ENCODE measurements around the gene BEAN1.
"Not testable (repeated sequence)": the region's sequence is repeated elsewhere in the genome, so short reads cannot be mapped to it uniquely, and the experiment has no call there.

Gene BEAN1

GRCh38 chr16:66494916-66495315, 67.8 kb downstream of the BEAN1 start:
- Histone ChIP-seq H3K9me3 (ENCODE audit: control insufficient read depth in 1 of 2, low read length in 2 of 2) (no peaks in the 10 kb centered on the region), H3K4me1 (ENCODE audit: control insufficient read depth in 1 of 2, insufficient read depth in 2 of 2, low read length in 2 of 2) (no peaks in the 10 kb centered on the region), H3K4me3 (ENCODE audit: low read depth in 1 of 2, low read length in 2 of 2) (no peak overlapping the region), H3K36me3 (ENCODE audit: control insufficient read depth in 1 of 2, insufficient read depth in 2 of 2, low read length in 2 of 2) (no peaks in the 10 kb centered on the region), H3K27me3 (ENCODE audit: low read depth, low read length) (no peaks in the 10 kb centered on the region), H3K27ac (ENCODE audit: low read length) (no peak overlapping the region)

- no peaks in the 10 kb centered on the region for H3K36me3 ChIP-seq (ENCODE audit: control insufficient read depth in 1 of 2, insufficient read depth in 2 of 2, low read length in 2 of 2)
These were observed 68.3 kb downstream of the BEAN1 start for GRCh38 chr16:66495440-66495839.

GRCh38 chr16:66496226-66496625, 69.1 kb downstream of the BEAN1 start:
- not testable (repeated sequence) for H3K4me1 ChIP-seq (ENCODE audit: control insufficient read depth in 1 of 2, insufficient read depth in 2 of 2, low read length in 2 of 2); H3K27ac ChIP-seq (ENCODE audit: low read length); H3K36me3 ChIP-seq (ENCODE audit: control insufficient read depth in 1 of 2, insufficient read depth in 2 of 2, low read length in 2 of 2); H3K4me3 ChIP-seq (ENCODE audit: low read depth in 1 of 2, low read length in 2 of 2); H3K9me3 ChIP-seq (ENCODE audit: control insufficient read depth in 1 of 2, low read length in 2 of 2); H3K27me3 ChIP-seq (ENCODE audit: low read depth, low read length)

More at GRCh38 chr16:66495440-66495839, 68.3 kb downstream of the BEAN1 start:
- Histone ChIP-seq H3K4me3 (ENCODE audit: low read depth in 1 of 2, low read length in 2 of 2) (no peak overlapping the region), H3K9me3 (ENCODE audit: control insufficient read depth in 1 of 2, low read length in 2 of 2) (no peaks in the 10 kb centered on the region), H3K27ac (ENCODE audit: low read length) (no peak overlapping the region), H3K27me3 (ENCODE audit: low read depth, low read length) (no peaks in the 10 kb centered on the region), H3K4me1 (ENCODE audit: control insufficient read depth in 1 of 2, insufficient read depth in 2 of 2, low read length in 2 of 2) (no peaks in the 10 kb centered on the region)

GRCh38 chr16:66497921-66498320, 70.8 kb downstream of the BEAN1 start:
- not testable (repeated sequence) for H3K9me3 ChIP-seq (ENCODE audit: control insufficient read depth in 1 of 2, low read length in 2 of 2); H3K4me1 ChIP-seq (ENCODE audit: control insufficient read depth in 1 of 2, insufficient read depth in 2 of 2, low read length in 2 of 2); H3K36me3 ChIP-seq (ENCODE audit: control insufficient read depth in 1 of 2, insufficient read depth in 2 of 2, low read length in 2 of 2); H3K27ac ChIP-seq (ENCODE audit: low read length); H3K4me3 ChIP-seq (ENCODE audit: low read depth in 1 of 2, low read length in 2 of 2); H3K27me3 ChIP-seq (ENCODE audit: low read depth, low read length)

- H3K27ac ChIP-seq (ENCODE audit: low read length); H3K27me3 ChIP-seq (ENCODE audit: low read depth, low read length); H3K36me3 ChIP-seq (ENCODE audit: control insufficient read depth in 1 of 2, insufficient read depth in 2 of 2, low read length in 2 of 2); H3K4me3 ChIP-seq (ENCODE audit: low read depth in 1 of 2, low read length in 2 of 2); H3K9me3 ChIP-seq (ENCODE audit: control insufficient read depth in 1 of 2, low read length in 2 of 2); H3K4me1 ChIP-seq (ENCODE audit: control insufficient read depth in 1 of 2, insufficient read depth in 2 of 2, low read length in 2 of 2): not testable (repeated sequence)
These were observed 74.5 kb downstream of the BEAN1 start for GRCh38 chr16:66501563-66501962.

GRCh38 chr16:66502020-66502913, 75.2 kb downstream of the BEAN1 start:
- Histone ChIP-seq H3K27ac (ENCODE audit: low read length) (no peak overlapping the region), H3K4me3 (ENCODE audit: low read depth in 1 of 2, low read length in 2 of 2) (no peak overlapping the region), H3K9me3 (ENCODE audit: control insufficient read depth in 1 of 2, low read length in 2 of 2) (no peaks in the 10 kb centered on the region), H3K36me3 (ENCODE audit: control insufficient read depth in 1 of 2, insufficient read depth in 2 of 2, low read length in 2 of 2) (no peaks in the 10 kb centered on the region), H3K27me3 (ENCODE audit: low read depth, low read length) (no peaks in the 10 kb centered on the region), H3K4me1 (ENCODE audit: control insufficient read depth in 1 of 2, insufficient read depth in 2 of 2, low read length in 2 of 2) (peaks cover 0 to 5% of the 10 kb centered on the region in 2 donors)

- peaks cover 0 to 5% of the 10 kb centered on the region in 2 donors for H3K36me3 ChIP-seq (ENCODE audit: control insufficient read depth in 1 of 2, insufficient read depth in 2 of 2, low read length in 2 of 2)
- H3K27ac ChIP-seq (ENCODE audit: low read length) = peak overlapping the region; percentile 14
- no peaks in the 10 kb centered on the region for H3K27me3 ChIP-seq (ENCODE audit: low read depth, low read length)
- H3K4me1 ChIP-seq (ENCODE audit: control insufficient read depth in 1 of 2, insufficient read depth in 2 of 2, low read length in 2 of 2) = peaks cover 0 to 5% of the 10 kb centered on the region in 2 donors
- no peaks in the 10 kb centered on the region for H3K9me3 ChIP-seq (ENCODE audit: control insufficient read depth in 1 of 2, low read length in 2 of 2)
- H3K4me3 ChIP-seq (ENCODE audit: low read depth in 1 of 2, low read length in 2 of 2) = no peak overlapping the region
These were observed 75.9 kb downstream of the BEAN1 start for GRCh38 chr16:66503030-66503429.

- peak overlapping the region; percentile 14 for H3K27ac ChIP-seq (ENCODE audit: low read length)
- H3K27me3 ChIP-seq (ENCODE audit: low read depth, low read length) = no peaks in the 10 kb centered on the region
- no peak overlapping the region for H3K4me3 ChIP-seq (ENCODE audit: low read depth in 1 of 2, low read length in 2 of 2)
- peaks cover 0 to 11% of the 10 kb centered on the region in 2 donors for H3K36me3 ChIP-seq (ENCODE audit: control insufficient read depth in 1 of 2, insufficient read depth in 2 of 2, low read length in 2 of 2)
- peaks cover 0 to 5% of the 10 kb centered on the region in 2 donors for H3K4me1 ChIP-seq (ENCODE audit: control insufficient read depth in 1 of 2, insufficient read depth in 2 of 2, low read length in 2 of 2)
- H3K9me3 ChIP-seq (ENCODE audit: control insufficient read depth in 1 of 2, low read length in 2 of 2) = no peaks in the 10 kb centered on the region
These were observed 76.5 kb downstream of the BEAN1 start for GRCh38 chr16:66503612-66504011.

DNA sequence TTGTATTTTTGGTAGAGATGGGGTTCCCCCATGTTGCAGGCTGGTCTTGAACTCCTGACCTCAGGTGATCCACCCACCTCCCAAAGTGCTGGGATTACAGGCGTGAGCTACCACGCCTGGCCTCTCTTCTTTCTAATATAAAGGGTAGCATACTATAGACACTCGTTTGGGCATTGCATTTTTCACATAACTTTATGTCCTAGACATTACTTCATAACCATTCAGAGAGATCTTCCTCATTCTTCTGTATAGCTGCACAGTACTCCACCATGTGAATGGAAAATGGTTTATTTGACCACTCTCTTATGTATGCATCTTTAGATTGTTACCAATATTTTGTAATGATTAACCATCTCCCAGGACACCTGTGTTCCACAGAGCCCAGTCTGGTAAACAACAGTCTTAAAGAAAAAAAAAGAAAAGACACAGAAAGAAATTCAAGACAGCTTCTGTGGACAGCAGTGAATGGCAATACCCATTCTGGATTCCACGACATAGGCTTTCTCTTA, 80.7 kb downstream of the BEAN1 start:
- no peak overlapping the region for H3K27ac ChIP-seq (ENCODE audit: low read length)
- no peaks in the 10 kb centered on the region for H3K9me3 ChIP-seq (ENCODE audit: control insufficient read depth in 1 of 2, low read length in 2 of 2)
- peaks cover 14 to 22% of the 10 kb centered on the region in 2 donors for H3K4me1 ChIP-seq (ENCODE audit: control insufficient read depth in 1 of 2, insufficient read depth in 2 of 2, low read length in 2 of 2)
- peaks cover 0 to 37% of the 10 kb centered on the region in 2 donors for H3K36me3 ChIP-seq (ENCODE audit: control insufficient read depth in 1 of 2, insufficient read depth in 2 of 2, low read length in 2 of 2)
- H3K4me3 ChIP-seq (ENCODE audit: low read depth in 1 of 2, low read length in 2 of 2) = no peak overlapping the region
- no peaks in the 10 kb centered on the region for H3K27me3 ChIP-seq (ENCODE audit: low read depth, low read length)

- Histone ChIP-seq H3K4me3 (ENCODE audit: low read depth in 1 of 2, low read length in 2 of 2) (no peak overlapping the region), H3K4me1 (ENCODE audit: control insufficient read depth in 1 of 2, insufficient read depth in 2 of 2, low read length in 2 of 2) (peaks cover 14 to 18% of the 10 kb centered on the region in 2 donors), H3K36me3 (ENCODE audit: control insufficient read depth in 1 of 2, insufficient read depth in 2 of 2, low read length in 2 of 2) (peaks cover 4 to 42% of the 10 kb centered on the region in 2 donors), H3K27ac (ENCODE audit: low read length) (peak overlapping the region; percentile 64), H3K9me3 (ENCODE audit: control insufficient read depth in 1 of 2, low read length in 2 of 2) (no peaks in the 10 kb centered on the region), H3K27me3 (ENCODE audit: low read depth, low read length) (no peaks in the 10 kb centered on the region)
These were observed 81.3 kb downstream of the BEAN1 start for GRCh38 chr16:66508248-66508913.

GRCh38 chr16:66508914-66509496, 81.9 kb downstream of the BEAN1 start:
- peaks cover 6 to 48% of the 10 kb centered on the region in 2 donors for H3K36me3 ChIP-seq (ENCODE audit: control insufficient read depth in 1 of 2, insufficient read depth in 2 of 2, low read length in 2 of 2)
- peaks cover 14 to 17% of the 10 kb centered on the region in 2 donors for H3K4me1 ChIP-seq (ENCODE audit: control insufficient read depth in 1 of 2, insufficient read depth in 2 of 2, low read length in 2 of 2)
- H3K9me3 ChIP-seq (ENCODE audit: control insufficient read depth in 1 of 2, low read length in 2 of 2) = no peaks in the 10 kb centered on the region
- no peak overlapping the region for H3K4me3 ChIP-seq (ENCODE audit: low read depth in 1 of 2, low read length in 2 of 2)
- H3K27ac ChIP-seq (ENCODE audit: low read length) = peak overlapping the region; percentile 64
- H3K27me3 ChIP-seq (ENCODE audit: low read depth, low read length) = no peaks in the 10 kb centered on the region
